Gastrocnemius medialis (tissue), 4 donors: ENCODE data around the gene PPP2R2C. TPM values are rescaled to one million over a fixed set of nuclear protein-coding genes. Genes with fewer than 3 reads are reported as not detected.

Source experiments
- ATAC-seq, 2 donors: fragments of 150-250 bp; one replicate each; pipeline ENCODE4 v1.9.1; 2016
- DNase-seq, 2 donors: peaks; one replicate each; pipeline ENCODE4 v3.0.0-alpha.2; 2019
- H3K27ac ChIP-seq, 4 donors: fragments of 200-600 bp; sonication (generic); 1 replicate in 1 of 4; 2 replicates in 3 of 4; pipeline ENCODE4 v1.5.1; 2016 to 2018; ENCODE audit warnings: mild to moderate bottlenecking in 2 of 4, moderate library complexity in 1 of 4
- H3K27me3 ChIP-seq, 3 donors: fragments of 200-600 bp; sonication (generic) in 2 of 3; 1 replicate in 1 of 3; 2 replicates in 2 of 3; pipeline versions ENCODE4 v1.5.1 to v1.6.0; 2016 to 2019; ENCODE audit warnings: mild to moderate bottlenecking in 1 of 3, moderate library complexity in 1 of 3
- H3K36me3 ChIP-seq, 2 donors: fragments of 200-600 bp; sonication (generic) in 1 of 2; one replicate each; pipeline ENCODE4 v1.5.1; 2017 to 2018
- H3K4me1 ChIP-seq, 2 donors: fragments of 200-600 bp; sonication (generic) in 1 of 2; one replicate each; pipeline ENCODE4 v1.5.1; 2016 to 2017; ENCODE audit warnings: mild to moderate bottlenecking in 2 of 2
- H3K4me3 ChIP-seq, 4 donors: fragments of 200-600 bp; sonication (generic) in 3 of 4; 1 replicate in 1 of 4; 2 replicates in 3 of 4; pipeline ENCODE4 v1.5.1; 2016 to 2019; ENCODE audit warnings: mild to moderate bottlenecking in 2 of 4
- H3K9me3 ChIP-seq, 3 donors: fragments of 200-600 bp; sonication (generic) in 2 of 3; 1 replicate in 1 of 3; 2 replicates in 2 of 3; pipeline ENCODE4 v1.5.1; 2016 to 2019
- POLR2A ChIP-seq, 2 donors: fragments of 450-650 bp; IDR thresholded peaks; one replicate each; pipeline ENCODE4 v1.6.1; 2017; ENCODE audit warnings: antibody characterized with exemption in 2 of 2, mild to moderate bottlenecking in 2 of 2, moderate library complexity in 2 of 2
- in situ Hi-C, 4 donors: fragments of 200-750 bp; cut with MboI; loops; one replicate each; pipeline versions ENCODE4 v1.15.0 to v1.8.0; 2017; ENCODE audit warnings: low sequenced_read_pairs in 4 of 4
- intact Hi-C: fragments of 100-400 bp; cut with DNase I; formaldehyde crosslinking; loops from one replicate; pipeline ENCODE4 v1.15.1; 2023; ENCODE audit warnings: low total_unique reads
- total RNA-seq, 4 donors: library from RNA; depleted of rRNA; stranded (reverse); fragments of >200 nt; gene quantifications; one replicate each; pipeline versions ENCODE4 v1.1.0 to v1.2.3, GENCODE V29; 2016
- TF ChIP-seq, protein P1 (sequence below), 5 experiments: fragments of 450-650 bp in 3 of 5; fragments of 200-600 bp in 2 of 5; sonication (generic) in 2 of 5; IDR thresholded peaks in 4 of 5; conservative IDR thresholded peaks in 1 of 5; 1 replicate in 4 of 5; 2 replicates in 1 of 5; pipeline ENCODE4 v1.5.1; 2016 to 2019; ENCODE audit warnings: antibody characterized with exemption in 5 of 5, mild to moderate bottlenecking in 3 of 5, moderate library complexity in 3 of 5

PPP2R2C gene
- total RNA-seq, 4 donors from 2014 or later, result 0.44 to 2.7 (median 0.62) TPM

DNA sequence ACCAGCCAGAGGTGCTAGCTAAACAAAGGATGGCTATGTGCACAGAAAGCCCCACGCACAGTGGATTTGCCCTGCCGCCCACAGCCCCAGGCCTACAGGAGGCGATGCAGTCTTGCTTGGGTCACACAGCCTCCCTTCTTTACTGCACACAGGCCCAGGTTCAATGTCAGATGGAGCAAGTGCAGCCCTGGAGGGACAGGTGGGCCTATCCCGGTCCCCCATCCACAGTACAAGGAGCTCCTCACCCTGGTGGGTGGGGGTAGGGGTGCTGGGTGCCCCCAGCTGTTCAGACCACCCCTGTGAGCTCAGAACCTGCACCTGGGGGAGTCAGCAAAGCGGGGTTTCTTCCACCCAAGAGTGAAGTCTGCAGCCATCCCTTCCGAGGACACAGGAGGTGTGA, 114.9 kb downstream of the PPP2R2C start:
- TF ChIP-seq, protein P1, sequence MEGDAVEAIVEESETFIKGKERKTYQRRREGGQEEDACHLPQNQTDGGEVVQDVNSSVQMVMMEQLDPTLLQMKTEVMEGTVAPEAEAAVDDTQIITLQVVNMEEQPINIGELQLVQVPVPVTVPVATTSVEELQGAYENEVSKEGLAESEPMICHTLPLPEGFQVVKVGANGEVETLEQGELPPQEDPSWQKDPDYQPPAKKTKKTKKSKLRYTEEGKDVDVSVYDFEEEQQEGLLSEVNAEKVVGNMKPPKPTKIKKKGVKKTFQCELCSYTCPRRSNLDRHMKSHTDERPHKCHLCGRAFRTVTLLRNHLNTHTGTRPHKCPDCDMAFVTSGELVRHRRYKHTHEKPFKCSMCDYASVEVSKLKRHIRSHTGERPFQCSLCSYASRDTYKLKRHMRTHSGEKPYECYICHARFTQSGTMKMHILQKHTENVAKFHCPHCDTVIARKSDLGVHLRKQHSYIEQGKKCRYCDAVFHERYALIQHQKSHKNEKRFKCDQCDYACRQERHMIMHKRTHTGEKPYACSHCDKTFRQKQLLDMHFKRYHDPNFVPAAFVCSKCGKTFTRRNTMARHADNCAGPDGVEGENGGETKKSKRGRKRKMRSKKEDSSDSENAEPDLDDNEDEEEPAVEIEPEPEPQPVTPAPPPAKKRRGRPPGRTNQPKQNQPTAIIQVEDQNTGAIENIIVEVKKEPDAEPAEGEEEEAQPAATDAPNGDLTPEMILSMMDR (IDR thresholded peaks at IDR 0.05 in 4 of 5, conservative IDR thresholded peaks at IDR 0.05 in 1 of 5), result no peak
- no peak for TF ChIP-seq POLR2A (IDR thresholded peaks at IDR 0.05)
- intact Hi-C loops, result no loop called here
- DNase-seq (no peak), ATAC-seq (no peak)
- Histone ChIP-seq H3K4me3 (no peak overlapping the region), H3K4me1 (no peaks in the 10 kb centered on the region), H3K36me3 (no peaks in the 10 kb centered on the region), H3K9me3 (no peaks in the 10 kb centered on the region), H3K27ac (no peak overlapping the region), H3K27me3 (peaks cover 0 to 6% (median 3%) of the 10 kb centered on the region in 3 donors)
- in situ Hi-C loops, result no loop called here

DNA sequence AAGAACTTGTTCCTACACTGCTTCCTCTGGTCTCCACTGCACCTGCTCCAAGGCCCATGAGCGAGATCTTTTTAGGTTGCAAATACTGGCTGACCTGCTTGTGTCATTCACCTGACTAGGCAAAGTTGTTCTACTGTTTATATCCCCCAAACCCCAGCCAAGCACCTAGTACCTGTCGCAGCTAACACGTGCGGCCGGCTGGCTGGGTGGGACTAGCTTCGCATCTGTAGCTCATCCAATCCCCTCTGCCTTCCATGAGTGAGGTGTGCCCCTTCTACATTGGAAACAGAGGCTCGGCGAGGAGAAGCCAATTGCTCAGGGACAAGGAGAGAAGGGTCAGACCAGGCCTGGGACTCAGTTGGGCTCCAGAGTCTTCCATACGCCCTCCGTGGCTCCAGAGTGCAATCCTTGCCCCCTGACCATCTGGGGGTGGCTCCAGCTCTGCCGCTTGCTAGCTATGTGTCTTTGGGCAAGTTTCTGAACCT, 116.3 kb downstream of the PPP2R2C start:
- Histone ChIP-seq H3K9me3 (no peaks in the 10 kb centered on the region), H3K36me3 (no peaks in the 10 kb centered on the region), H3K4me3 (no peak overlapping the region), H3K27ac (no peak overlapping the region), H3K27me3 (peaks cover 0 to 8% (median 6%) of the 10 kb centered on the region in 3 donors), H3K4me1 (no peaks in the 10 kb centered on the region)
- ATAC-seq, result no peak
- in situ Hi-C loops (no loop called here), intact Hi-C loops (no loop called here)
- TF ChIP-seq, protein P1 (IDR thresholded peaks at IDR 0.05 in 4 of 5, conservative IDR thresholded peaks at IDR 0.05 in 1 of 5), result no peak
- TF ChIP-seq POLR2A (IDR thresholded peaks at IDR 0.05), result no peak
- no peak for DNase-seq

DNA sequence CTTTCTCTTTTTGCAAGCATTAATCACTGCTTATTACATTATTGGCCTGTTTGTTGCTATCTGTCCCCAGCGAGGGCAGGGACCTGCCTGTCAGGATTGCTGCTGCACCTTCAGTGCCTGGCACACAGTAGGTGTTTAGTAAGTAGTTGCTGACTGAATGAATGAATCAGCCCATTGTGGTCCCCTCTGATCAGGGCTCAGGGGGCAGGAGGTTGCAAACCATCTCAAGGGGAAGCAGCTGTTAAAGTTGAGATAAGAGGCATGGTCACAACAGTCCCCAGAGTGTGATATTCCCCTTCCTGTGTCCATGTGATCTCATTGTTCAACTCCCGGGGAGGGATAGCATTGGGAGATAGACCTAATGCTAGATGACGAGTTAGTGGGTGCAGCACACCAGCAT, 117.4 kb downstream of the PPP2R2C start:
- in situ Hi-C loops, result no loop called here
- ATAC-seq, result no peak

DNA sequence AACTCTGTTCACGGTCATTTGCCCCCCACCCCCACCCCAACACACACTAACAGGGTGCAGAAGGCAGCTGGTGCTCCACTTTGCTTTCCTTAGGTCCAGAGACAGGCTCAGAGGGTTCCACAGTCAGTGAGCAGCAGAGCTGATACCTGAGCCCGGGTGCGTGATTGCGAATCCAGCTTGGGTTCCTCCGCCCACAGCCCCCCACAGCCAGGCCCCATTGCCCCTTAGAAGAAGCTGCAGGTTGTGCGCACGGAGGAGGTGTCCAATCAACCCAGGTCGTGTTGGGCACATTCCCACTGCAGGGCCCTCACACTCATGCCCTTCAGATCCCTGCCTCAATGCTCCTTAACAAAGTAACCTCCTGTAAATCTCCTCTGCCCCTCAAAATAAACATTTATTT, 117.8 kb downstream of the PPP2R2C start:
- Histone ChIP-seq H3K36me3 (no peaks in the 10 kb centered on the region), H3K4me1 (no peaks in the 10 kb centered on the region), H3K4me3 (no peak overlapping the region), H3K27ac (no peak overlapping the region), H3K9me3 (no peaks in the 10 kb centered on the region), H3K27me3 (peaks cover 6 to 12% (median 11%) of the 10 kb centered on the region in 3 donors)
- intact Hi-C loops (no loop called here), in situ Hi-C loops (no loop called here)
- no peak for DNase-seq
- ATAC-seq, result no peak
- TF ChIP-seq POLR2A (IDR thresholded peaks at IDR 0.05), result no peak
- TF ChIP-seq, protein P1 (IDR thresholded peaks at IDR 0.05 in 4 of 5, conservative IDR thresholded peaks at IDR 0.05 in 1 of 5), result no peak

More for the DNA sequence above, 117.4 kb downstream of the PPP2R2C start:
- DNase-seq, result no peak
- TF ChIP-seq, protein P1 (IDR thresholded peaks at IDR 0.05 in 4 of 5, conservative IDR thresholded peaks at IDR 0.05 in 1 of 5), result no peak
- TF ChIP-seq POLR2A (IDR thresholded peaks at IDR 0.05), result no peak
- Histone ChIP-seq H3K4me3 (no peak overlapping the region), H3K4me1 (no peaks in the 10 kb centered on the region), H3K9me3 (no peaks in the 10 kb centered on the region), H3K27me3 (peaks cover 6 to 12% (median 10%) of the 10 kb centered on the region in 3 donors), H3K27ac (no peak overlapping the region), H3K36me3 (no peaks in the 10 kb centered on the region)
- intact Hi-C loops, result no loop called here

DNA sequence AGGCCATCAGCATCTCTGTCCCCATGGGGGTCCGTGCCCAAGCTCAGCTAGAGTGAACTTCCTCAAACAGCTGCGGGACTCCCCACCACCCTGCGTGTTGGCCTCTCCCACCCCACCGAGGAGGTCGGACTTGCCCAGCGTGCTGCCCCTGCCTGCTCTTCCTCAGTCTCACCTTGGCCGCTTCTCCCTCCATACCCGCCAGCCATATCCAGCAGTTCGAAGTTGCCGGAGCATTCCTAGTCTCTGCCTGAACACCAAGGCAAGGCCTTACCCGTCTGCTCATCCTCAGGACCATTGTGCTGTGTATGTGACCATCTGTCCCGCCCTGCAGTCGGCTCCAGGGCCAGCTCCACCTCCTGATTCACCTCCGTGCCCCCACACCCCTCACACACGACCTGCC, 118.3 kb downstream of the PPP2R2C start:
- in situ Hi-C loops (no loop called here), intact Hi-C loops (no loop called here)
- no peak overlapping the region for H3K4me3 ChIP-seq
- TF ChIP-seq POLR2A (IDR thresholded peaks at IDR 0.05), result no peak
- TF ChIP-seq, protein P1 (IDR thresholded peaks at IDR 0.05 in 4 of 5, conservative IDR thresholded peaks at IDR 0.05 in 1 of 5), result no peak
- H3K9me3 ChIP-seq, result no peaks in the 10 kb centered on the region
- DNase-seq (no peak), ATAC-seq (no peak)
- peaks cover 6 to 12% (median 11%) of the 10 kb centered on the region in 3 donors for H3K27me3 ChIP-seq
- H3K36me3 ChIP-seq, result no peaks in the 10 kb centered on the region
- H3K4me1 ChIP-seq, result no peaks in the 10 kb centered on the region
- no peak overlapping the region for H3K27ac ChIP-seq
